WTC11 (cell line): ENCODE data around the gene THSD7B. TPM values are rescaled to one million over a fixed set of nuclear protein-coding genes. Genes with fewer than 3 reads are reported as not detected.
A peak's percentile ranks its signal among the peaks of the same experiment; 100 is the strongest.

ENCODE experiments used
- ATAC-seq: fragments of 200-7000 bp; cut with Tn5 transposase; 2 replicates; pipeline ENCODE4 v1.10.0; 2021; ENCODE audit warnings: mild to moderate bottlenecking, moderate library complexity
- CTCF ChIA-PET: fragments of 300-600 bp; sonication (Branson Sonifier 250); formaldehyde crosslinking; loops from one replicate; lab custom pipeline; 2021; ENCODE audit warnings: antibody characterized with exemption; lab: Charles Lee
- POLR2A ChIA-PET: fragments of 350-600 bp; sonication (Branson Sonifier 250); formaldehyde crosslinking; loops from one replicate; lab custom pipeline; 2021; ENCODE audit warnings: antibody characterized with exemption; lab: Charles Lee
- DNase-seq: peaks from one replicate; pipeline ENCODE4 v3.0.0; 2021; ENCODE audit warnings: low spot score
- H3K27ac Mint-ChIP-seq: 2 replicates; pipeline ENCODE4 v1.8.0; 2021; ENCODE audit warnings: mixed read lengths
- H3K27me3 Mint-ChIP-seq: 2 replicates; pipeline ENCODE4 v1.8.0; 2021; ENCODE audit warnings: low read depth, mild to moderate bottlenecking, moderate library complexity, mixed read lengths
- H3K36me3 Mint-ChIP-seq: 2 replicates; pipeline ENCODE4 v1.8.0; 2021; ENCODE audit warnings: mixed read lengths
- H3K4me1 Mint-ChIP-seq: 2 replicates; pipeline ENCODE4 v1.8.0; 2022; ENCODE audit warnings: mixed read lengths
- H3K4me3 Mint-ChIP-seq: 2 replicates; pipeline ENCODE4 v1.8.0; 2021; ENCODE audit warnings: mild to moderate bottlenecking, moderate library complexity, mixed read lengths
- H3K9me3 Mint-ChIP-seq: 2 replicates; pipeline ENCODE4 v1.8.0; 2021; ENCODE audit warnings: mixed read lengths
- EMX1 ChIP-seq: fragments of 250-450 bp; sonication (Bioruptor Pico); IDR thresholded peaks from 2 replicates; pipeline ENCODE4 v1.8.0; 2021; ENCODE audit warnings: mild to moderate bottlenecking
- JAZF1 ChIP-seq: fragments of 250-450 bp; sonication (Bioruptor Pico); IDR thresholded peaks from 2 replicates; pipeline ENCODE4 v1.9.0; 2021; ENCODE audit warnings: moderate library complexity, mild to moderate bottlenecking, inconsistent platforms
- NR1H2 ChIP-seq: sonication (generic); formaldehyde crosslinking; IDR thresholded peaks from 2 replicates; pipeline ENCODE4 v1.9.0; 2021; ENCODE audit warnings: mild to moderate bottlenecking, moderate library complexity, missing genetic modification reagents
- NR2C2 ChIP-seq: sonication (generic); formaldehyde crosslinking; IDR thresholded peaks from 2 replicates; pipeline ENCODE4 v1.8.0; 2022; ENCODE audit warnings: mild to moderate bottlenecking, missing genetic modification reagents
- SMAD3 ChIP-seq: sonication (generic); formaldehyde crosslinking; IDR thresholded peaks from 2 replicates; pipeline ENCODE4 v1.8.0; 2022; ENCODE audit warnings: missing genetic modification reagents, mild to moderate bottlenecking, borderline replicate concordance
- SOX15 ChIP-seq: fragments of 250-450 bp; sonication (Bioruptor Pico); IDR thresholded peaks from 2 replicates; pipeline ENCODE4 v1.9.0; 2021; ENCODE audit warnings: mild to moderate bottlenecking
- SP1 ChIP-seq: sonication (generic); formaldehyde crosslinking; conservative IDR thresholded peaks from 2 replicates; pipeline ENCODE4 v1.8.1; 2022; ENCODE audit warnings: missing genetic modification reagents
- TEAD1 ChIP-seq: sonication (generic); formaldehyde crosslinking; IDR thresholded peaks from 2 replicates; pipeline ENCODE4 v1.8.0; 2022; ENCODE audit warnings: mild to moderate bottlenecking, missing genetic modification reagents
- ZBTB21 ChIP-seq: sonication (generic); formaldehyde crosslinking; IDR thresholded peaks from 2 replicates; pipeline ENCODE4 v1.8.1; 2023; ENCODE audit warnings: mild to moderate bottlenecking, missing genetic modification reagents, borderline replicate concordance
- ZNF138 ChIP-seq: sonication (generic); formaldehyde crosslinking; conservative IDR thresholded peaks from 2 replicates; pipeline ENCODE4 v1.8.1; 2022; ENCODE audit warnings: mild to moderate bottlenecking, moderate library complexity, missing genetic modification reagents
- total RNA-seq: library from RNA; stranded (reverse); gene quantifications from 3 replicates; pipeline ENCODE4 v1.2.3, GENCODE V29; 2021
- TF ChIP-seq, protein P1 (sequence below): sonication (generic); formaldehyde crosslinking; IDR thresholded peaks from 2 replicates; pipeline ENCODE4 v1.8.1; 2022; ENCODE audit warnings: mild to moderate bottlenecking, moderate library complexity, missing genetic modification reagents
- TF ChIP-seq, protein P2 (sequence below): fragments of 250-450 bp; sonication (Bioruptor Pico); IDR thresholded peaks from 2 replicates; pipeline ENCODE4 v1.9.0; 2021; ENCODE audit warnings: moderate library complexity, mild to moderate bottlenecking, inconsistent platforms, borderline replicate concordance
- TF ChIP-seq, protein P3 (sequence below): sonication (generic); formaldehyde crosslinking; IDR thresholded peaks from 2 replicates; pipeline ENCODE4 v1.8.0; 2023; ENCODE audit warnings: mild to moderate bottlenecking, missing genetic modification reagents
- TF ChIP-seq, protein P4 (sequence below): fragments of 200-600 bp; IDR thresholded peaks from 2 replicates; pipeline ENCODE4 v1.8.0; 2022; ENCODE audit warnings: antibody characterized with exemption
- TF ChIP-seq, protein P5 (sequence below): sonication (generic); formaldehyde crosslinking; IDR thresholded peaks from 2 replicates; pipeline ENCODE4 v1.8.0; 2022; ENCODE audit warnings: mild to moderate bottlenecking, missing genetic modification reagents
- TF ChIP-seq, protein P6 (sequence below): sonication (generic); formaldehyde crosslinking; IDR thresholded peaks from 2 replicates; pipeline ENCODE4 v1.8.1; 2022; ENCODE audit warnings: missing genetic modification reagents, borderline replicate concordance
- TF ChIP-seq, protein P7 (sequence below): sonication (generic); formaldehyde crosslinking; IDR thresholded peaks from 2 replicates; pipeline ENCODE4 v1.8.0; 2023; ENCODE audit warnings: missing genetic modification reagents
- TF ChIP-seq, protein P8 (sequence below): sonication (generic); formaldehyde crosslinking; IDR thresholded peaks from 2 replicates; pipeline ENCODE4 v1.8.0; 2022; ENCODE audit warnings: mild to moderate bottlenecking, missing genetic modification reagents

THSD7B gene
- total RNA-seq, 1 experiment from 2014 or later: 2.9 TPM

DNA sequence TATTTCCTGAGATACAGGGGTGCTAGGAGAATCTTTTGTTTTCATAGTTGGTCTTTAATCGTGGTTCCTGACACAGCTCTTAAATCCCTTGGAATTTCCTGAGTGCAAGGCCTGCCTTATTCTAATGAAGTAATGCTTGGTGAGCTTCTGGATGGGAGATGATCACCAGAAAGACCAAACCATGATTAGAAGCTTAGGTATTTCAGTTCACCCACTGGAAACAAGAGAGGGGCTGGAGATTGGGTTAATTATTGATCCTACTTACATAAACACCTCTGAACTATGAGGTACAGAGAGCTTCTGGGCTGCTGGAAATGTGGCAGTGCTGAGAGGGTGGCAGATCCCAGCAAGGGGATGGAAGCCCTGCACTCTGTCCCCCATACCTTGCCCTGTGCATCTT is 406.8 kb downstream of the THSD7B start (continued):
- TF ChIP-seq, protein P1, sequence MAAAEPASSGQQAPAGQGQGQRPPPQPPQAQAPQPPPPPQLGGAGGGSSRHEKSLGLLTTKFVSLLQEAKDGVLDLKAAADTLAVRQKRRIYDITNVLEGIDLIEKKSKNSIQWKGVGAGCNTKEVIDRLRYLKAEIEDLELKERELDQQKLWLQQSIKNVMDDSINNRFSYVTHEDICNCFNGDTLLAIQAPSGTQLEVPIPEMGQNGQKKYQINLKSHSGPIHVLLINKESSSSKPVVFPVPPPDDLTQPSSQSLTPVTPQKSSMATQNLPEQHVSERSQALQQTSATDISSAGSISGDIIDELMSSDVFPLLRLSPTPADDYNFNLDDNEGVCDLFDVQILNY (CRISPR knock-in tag): no peak
- TF ChIP-seq NR1H2 (CRISPR knock-in tag) (no peak), SP1 (CRISPR knock-in tag) (no peak), JAZF1 (CRISPR knock-in tag) (no peak), NR2C2 (no peak), EMX1 (CRISPR knock-in tag) (no peak)
- TF ChIP-seq, protein P2, sequence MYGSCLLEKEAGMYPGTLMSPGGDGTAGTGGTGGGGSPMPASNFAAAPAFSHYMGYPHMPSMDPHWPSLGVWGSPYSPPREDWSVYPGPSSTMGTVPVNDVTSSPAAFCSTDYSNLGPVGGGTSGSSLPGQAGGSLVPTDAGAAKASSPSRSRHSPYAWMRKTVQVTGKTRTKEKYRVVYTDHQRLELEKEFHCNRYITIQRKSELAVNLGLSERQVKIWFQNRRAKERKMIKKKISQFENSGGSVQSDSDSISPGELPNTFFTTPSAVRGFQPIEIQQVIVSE (CRISPR knock-in tag): no peak
- TF ChIP-seq, protein P3, sequence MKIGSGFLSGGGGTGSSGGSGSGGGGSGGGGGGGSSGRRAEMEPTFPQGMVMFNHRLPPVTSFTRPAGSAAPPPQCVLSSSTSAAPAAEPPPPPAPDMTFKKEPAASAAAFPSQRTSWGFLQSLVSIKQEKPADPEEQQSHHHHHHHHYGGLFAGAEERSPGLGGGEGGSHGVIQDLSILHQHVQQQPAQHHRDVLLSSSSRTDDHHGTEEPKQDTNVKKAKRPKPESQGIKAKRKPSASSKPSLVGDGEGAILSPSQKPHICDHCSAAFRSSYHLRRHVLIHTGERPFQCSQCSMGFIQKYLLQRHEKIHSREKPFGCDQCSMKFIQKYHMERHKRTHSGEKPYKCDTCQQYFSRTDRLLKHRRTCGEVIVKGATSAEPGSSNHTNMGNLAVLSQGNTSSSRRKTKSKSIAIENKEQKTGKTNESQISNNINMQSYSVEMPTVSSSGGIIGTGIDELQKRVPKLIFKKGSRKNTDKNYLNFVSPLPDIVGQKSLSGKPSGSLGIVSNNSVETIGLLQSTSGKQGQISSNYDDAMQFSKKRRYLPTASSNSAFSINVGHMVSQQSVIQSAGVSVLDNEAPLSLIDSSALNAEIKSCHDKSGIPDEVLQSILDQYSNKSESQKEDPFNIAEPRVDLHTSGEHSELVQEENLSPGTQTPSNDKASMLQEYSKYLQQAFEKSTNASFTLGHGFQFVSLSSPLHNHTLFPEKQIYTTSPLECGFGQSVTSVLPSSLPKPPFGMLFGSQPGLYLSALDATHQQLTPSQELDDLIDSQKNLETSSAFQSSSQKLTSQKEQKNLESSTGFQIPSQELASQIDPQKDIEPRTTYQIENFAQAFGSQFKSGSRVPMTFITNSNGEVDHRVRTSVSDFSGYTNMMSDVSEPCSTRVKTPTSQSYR (CRISPR knock-in tag): no peak
- TF ChIP-seq, protein P4, sequence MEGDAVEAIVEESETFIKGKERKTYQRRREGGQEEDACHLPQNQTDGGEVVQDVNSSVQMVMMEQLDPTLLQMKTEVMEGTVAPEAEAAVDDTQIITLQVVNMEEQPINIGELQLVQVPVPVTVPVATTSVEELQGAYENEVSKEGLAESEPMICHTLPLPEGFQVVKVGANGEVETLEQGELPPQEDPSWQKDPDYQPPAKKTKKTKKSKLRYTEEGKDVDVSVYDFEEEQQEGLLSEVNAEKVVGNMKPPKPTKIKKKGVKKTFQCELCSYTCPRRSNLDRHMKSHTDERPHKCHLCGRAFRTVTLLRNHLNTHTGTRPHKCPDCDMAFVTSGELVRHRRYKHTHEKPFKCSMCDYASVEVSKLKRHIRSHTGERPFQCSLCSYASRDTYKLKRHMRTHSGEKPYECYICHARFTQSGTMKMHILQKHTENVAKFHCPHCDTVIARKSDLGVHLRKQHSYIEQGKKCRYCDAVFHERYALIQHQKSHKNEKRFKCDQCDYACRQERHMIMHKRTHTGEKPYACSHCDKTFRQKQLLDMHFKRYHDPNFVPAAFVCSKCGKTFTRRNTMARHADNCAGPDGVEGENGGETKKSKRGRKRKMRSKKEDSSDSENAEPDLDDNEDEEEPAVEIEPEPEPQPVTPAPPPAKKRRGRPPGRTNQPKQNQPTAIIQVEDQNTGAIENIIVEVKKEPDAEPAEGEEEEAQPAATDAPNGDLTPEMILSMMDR: no peak

DNA sequence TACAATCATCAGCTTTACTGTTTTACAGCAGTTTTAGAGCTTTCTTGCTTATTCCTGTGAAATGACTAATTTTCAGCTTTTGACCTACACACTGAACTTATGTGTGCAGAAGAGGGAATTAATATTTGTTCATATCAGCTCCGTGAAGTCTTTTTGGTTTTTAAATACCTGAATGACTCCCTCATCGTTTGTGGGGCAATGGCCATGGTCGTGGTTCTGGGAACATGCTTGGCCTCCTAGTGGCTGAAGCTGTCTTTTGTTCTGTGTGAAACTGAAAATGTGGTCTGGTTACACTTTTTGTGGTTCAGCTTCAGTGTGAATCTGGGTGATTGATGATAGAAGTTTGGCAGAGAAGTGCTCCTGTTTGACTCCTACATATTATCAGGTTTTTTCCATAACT is 408.1 kb downstream of the THSD7B start:
- no peak for TF ChIP-seq SMAD3 (CRISPR knock-in tag)
- no peak for TF ChIP-seq SOX15 (CRISPR knock-in tag)
- TF ChIP-seq, protein P5, sequence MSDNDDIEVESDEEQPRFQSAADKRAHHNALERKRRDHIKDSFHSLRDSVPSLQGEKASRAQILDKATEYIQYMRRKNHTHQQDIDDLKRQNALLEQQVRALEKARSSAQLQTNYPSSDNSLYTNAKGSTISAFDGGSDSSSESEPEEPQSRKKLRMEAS (CRISPR knock-in tag): no peak
- TF ChIP-seq ZNF138: no peak
- TF ChIP-seq, protein P6, sequence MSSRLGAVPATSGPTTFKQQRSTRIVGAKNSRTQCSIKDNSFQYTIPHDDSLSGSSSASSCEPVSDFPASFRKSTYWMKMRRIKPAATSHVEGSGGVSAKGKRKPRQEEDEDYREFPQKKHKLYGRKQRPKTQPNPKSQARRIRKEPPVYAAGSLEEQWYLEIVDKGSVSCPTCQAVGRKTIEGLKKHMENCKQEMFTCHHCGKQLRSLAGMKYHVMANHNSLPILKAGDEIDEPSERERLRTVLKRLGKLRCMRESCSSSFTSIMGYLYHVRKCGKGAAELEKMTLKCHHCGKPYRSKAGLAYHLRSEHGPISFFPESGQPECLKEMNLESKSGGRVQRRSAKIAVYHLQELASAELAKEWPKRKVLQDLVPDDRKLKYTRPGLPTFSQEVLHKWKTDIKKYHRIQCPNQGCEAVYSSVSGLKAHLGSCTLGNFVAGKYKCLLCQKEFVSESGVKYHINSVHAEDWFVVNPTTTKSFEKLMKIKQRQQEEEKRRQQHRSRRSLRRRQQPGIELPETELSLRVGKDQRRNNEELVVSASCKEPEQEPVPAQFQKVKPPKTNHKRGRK (CRISPR knock-in tag): no peak
- TF ChIP-seq ZBTB21: no peak
- TF ChIP-seq TEAD1 (CRISPR knock-in tag): no peak
- TF ChIP-seq, protein P7, sequence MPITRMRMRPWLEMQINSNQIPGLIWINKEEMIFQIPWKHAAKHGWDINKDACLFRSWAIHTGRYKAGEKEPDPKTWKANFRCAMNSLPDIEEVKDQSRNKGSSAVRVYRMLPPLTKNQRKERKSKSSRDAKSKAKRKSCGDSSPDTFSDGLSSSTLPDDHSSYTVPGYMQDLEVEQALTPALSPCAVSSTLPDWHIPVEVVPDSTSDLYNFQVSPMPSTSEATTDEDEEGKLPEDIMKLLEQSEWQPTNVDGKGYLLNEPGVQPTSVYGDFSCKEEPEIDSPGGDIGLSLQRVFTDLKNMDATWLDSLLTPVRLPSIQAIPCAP (CRISPR knock-in tag): no peak
- TF ChIP-seq, protein P8, sequence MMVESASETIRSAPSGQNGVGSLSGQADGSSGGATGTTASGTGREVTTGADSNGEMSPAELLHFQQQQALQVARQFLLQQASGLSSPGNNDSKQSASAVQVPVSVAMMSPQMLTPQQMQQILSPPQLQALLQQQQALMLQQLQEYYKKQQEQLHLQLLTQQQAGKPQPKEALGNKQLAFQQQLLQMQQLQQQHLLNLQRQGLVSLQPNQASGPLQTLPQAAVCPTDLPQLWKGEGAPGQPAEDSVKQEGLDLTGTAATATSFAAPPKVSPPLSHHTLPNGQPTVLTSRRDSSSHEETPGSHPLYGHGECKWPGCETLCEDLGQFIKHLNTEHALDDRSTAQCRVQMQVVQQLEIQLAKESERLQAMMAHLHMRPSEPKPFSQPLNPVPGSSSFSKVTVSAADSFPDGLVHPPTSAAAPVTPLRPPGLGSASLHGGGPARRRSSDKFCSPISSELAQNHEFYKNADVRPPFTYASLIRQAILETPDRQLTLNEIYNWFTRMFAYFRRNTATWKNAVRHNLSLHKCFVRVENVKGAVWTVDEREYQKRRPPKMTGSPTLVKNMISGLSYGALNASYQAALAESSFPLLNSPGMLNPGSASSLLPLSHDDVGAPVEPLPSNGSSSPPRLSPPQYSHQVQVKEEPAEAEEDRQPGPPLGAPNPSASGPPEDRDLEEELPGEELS: no peak
- TF ChIP-seq, protein P1 (CRISPR knock-in tag): no peak
- H3K9me3 Mint-ChIP-seq: no peaks in the 10 kb centered on the region
- ChIA-PET POLR2A (no interaction called here), CTCF (interaction anchor here (0.9 to 1.6 kb wide), 7 partner anchors 9 to 241 kb away, joined by 3 to 7 read pairs (median 5); no protein-coding TSS in a partner anchor)
- no peaks in the 10 kb centered on the region for H3K36me3 Mint-ChIP-seq
- peaks cover 15% of the 10 kb centered on the region for H3K4me1 Mint-ChIP-seq
- H3K4me3 Mint-ChIP-seq: no peak overlapping the region
- DNase-seq (no peak), ATAC-seq (peak; percentile 73)
- no peaks in the 10 kb centered on the region for H3K27me3 Mint-ChIP-seq
- H3K27ac Mint-ChIP-seq: no peak overlapping the region
